ENCODE data around the gene BTF3L4. TPM values are rescaled to one million over a fixed set of nuclear protein-coding genes. Genes with fewer than 3 reads are reported as not detected.
"Not testable (repeated sequence)": the region's sequence is repeated elsewhere in the genome, so short reads cannot be mapped to it uniquely, and the experiment has no call there.

The BTF3L4 gene
- total RNA-seq (2014; rRNA removed; shearing (Covaris generic); ENCODE audit: low replicate concordance), result 42.6 and 78.8 TPM in 2 replicates

- H3K79me2 ChIP-seq (ENCODE audit: low read length), result peaks cover 96% of the 10 kb centered on the region
- no peaks in the 10 kb centered on the region for H3K9me3 ChIP-seq (ENCODE audit: low read length)
- H3K4me1 ChIP-seq (ENCODE audit: low read length), result peaks cover 30% of the 10 kb centered on the region
- peak within 1 kb of the TSS; percentile 91 for H3K9ac ChIP-seq (ENCODE audit: low read length)
- peaks cover 8% of the 10 kb centered on the region; the same call in 1 of the 2 replicates for H4K20me1 ChIP-seq (ENCODE audit: insufficient read depth, low read depth, low read length)
- H3K4me3 ChIP-seq (ENCODE audit: low read length), result peak within 1 kb of the TSS; percentile 91
- peak; percentile 98 for DNase-seq
- no peaks in the 10 kb centered on the region for H3K9me2 ChIP-seq (replicated peaks; ENCODE audit: insufficient read depth, low read length)
- no peaks in the 10 kb centered on the region for H3K27me3 ChIP-seq (ENCODE audit: low read length)
- peak within 1 kb of the TSS; percentile 2 for H2AFZ ChIP-seq (ENCODE audit: low read length)
- H3K36me3 ChIP-seq (ENCODE audit: insufficient read depth, low read length), result peaks cover 16% of the 10 kb centered on the region; the same call in 1 of the 2 replicates
- peak within 1 kb of the TSS; percentile 95 for H3K4me2 ChIP-seq (ENCODE audit: low read depth, low read length, poor library complexity, severe bottlenecking)
- peak within 1 kb of the TSS; percentile 88 for H3K27ac ChIP-seq (ENCODE audit: low read length)
Observed at GRCh38 chr1:52056163-52056936, at the start of gene BTF3L4. TSS of gene BTF3L4 (plus strand) at chr1:52056295. CDS start at chr1:52059848, 3,553 bp downstream.

- Histone ChIP-seq H3K9ac (ENCODE audit: low read length) (no peak overlapping the region), H3K4me1 (ENCODE audit: low read length) (peaks cover 4% of the 10 kb centered on the region), H4K20me1 (ENCODE audit: insufficient read depth, low read depth, low read length) (no peaks in the 10 kb centered on the region), H3K4me2 (ENCODE audit: low read depth, low read length, poor library complexity, severe bottlenecking) (no peak overlapping the region), H3K79me2 (ENCODE audit: low read length) (no peaks in the 10 kb centered on the region), H3K27ac (ENCODE audit: low read length) (no peak overlapping the region), H3K27me3 (ENCODE audit: low read length) (no peaks in the 10 kb centered on the region), H2AFZ (ENCODE audit: low read length) (no peak overlapping the region), H3K4me3 (ENCODE audit: low read length) (no peak overlapping the region), H3K36me3 (ENCODE audit: insufficient read depth, low read length) (no peaks in the 10 kb centered on the region), H3K9me2 (replicated peaks; ENCODE audit: insufficient read depth, low read length) (no peaks in the 10 kb centered on the region), H3K9me3 (ENCODE audit: low read length) (no peaks in the 10 kb centered on the region)
- no peak for DNase-seq
Observed at GRCh38 chr1:52007215-52008002, 48.7 kb upstream of the BTF3L4 start.

GRCh38 chr1:52008071-52008809 lies 47.9 kb upstream of the BTF3L4 start:
- DNase-seq, result no peak
- no peaks in the 10 kb centered on the region for H3K27me3 ChIP-seq (ENCODE audit: low read length)
- H3K27ac ChIP-seq (ENCODE audit: low read length), result no peak overlapping the region
- H3K36me3 ChIP-seq (ENCODE audit: insufficient read depth, low read length), result no peaks in the 10 kb centered on the region
- H3K4me3 ChIP-seq (ENCODE audit: low read length), result no peak overlapping the region
- H3K9me3 ChIP-seq (ENCODE audit: low read length), result no peaks in the 10 kb centered on the region
- no peak overlapping the region for H2AFZ ChIP-seq (ENCODE audit: low read length)
- H3K9ac ChIP-seq (ENCODE audit: low read length), result no peak overlapping the region
- peaks cover 4% of the 10 kb centered on the region for H3K4me1 ChIP-seq (ENCODE audit: low read length)
- no peaks in the 10 kb centered on the region for H4K20me1 ChIP-seq (ENCODE audit: insufficient read depth, low read depth, low read length)
- H3K9me2 ChIP-seq (replicated peaks; ENCODE audit: insufficient read depth, low read length), result no peaks in the 10 kb centered on the region
- H3K4me2 ChIP-seq (ENCODE audit: low read depth, low read length, poor library complexity, severe bottlenecking), result no peak overlapping the region
- no peaks in the 10 kb centered on the region for H3K79me2 ChIP-seq (ENCODE audit: low read length)

- H3K27me3 ChIP-seq (ENCODE audit: low read length), result no peaks in the 10 kb centered on the region
- H3K79me2 ChIP-seq (ENCODE audit: low read length), result no peaks in the 10 kb centered on the region
- H3K27ac ChIP-seq (ENCODE audit: low read length), result no peak overlapping the region
- no peaks in the 10 kb centered on the region for H3K4me1 ChIP-seq (ENCODE audit: low read length)
- H2AFZ ChIP-seq (ENCODE audit: low read length), result no peak overlapping the region
- no peak for DNase-seq
- H4K20me1 ChIP-seq (ENCODE audit: insufficient read depth, low read depth, low read length), result no peaks in the 10 kb centered on the region
- H3K9me3 ChIP-seq (ENCODE audit: low read length), result no peaks in the 10 kb centered on the region
- H3K9ac ChIP-seq (ENCODE audit: low read length), result no peak overlapping the region
- no peak overlapping the region for H3K4me3 ChIP-seq (ENCODE audit: low read length)
- H3K36me3 ChIP-seq (ENCODE audit: insufficient read depth, low read length), result peaks cover 27% of the 10 kb centered on the region; the same call in 1 of the 2 replicates
- H3K9me2 ChIP-seq (replicated peaks; ENCODE audit: insufficient read depth, low read length), result no peaks in the 10 kb centered on the region
- no peak overlapping the region for H3K4me2 ChIP-seq (ENCODE audit: low read depth, low read length, poor library complexity, severe bottlenecking)
Observed at GRCh38 chr1:52022133-52022532, 34.0 kb upstream of the BTF3L4 start.

GRCh38 chr1:52026278-52026677 lies 29.8 kb upstream of the BTF3L4 start:
- H3K4me2 ChIP-seq (ENCODE audit: low read depth, low read length, poor library complexity, severe bottlenecking), result no peak overlapping the region
- H2AFZ ChIP-seq (ENCODE audit: low read length), result no peak overlapping the region
- H3K9me2 ChIP-seq (replicated peaks; ENCODE audit: insufficient read depth, low read length), result no peaks in the 10 kb centered on the region
- H3K79me2 ChIP-seq (ENCODE audit: low read length), result peaks cover 22% of the 10 kb centered on the region
- no peak overlapping the region for H3K4me3 ChIP-seq (ENCODE audit: low read length)
- no peaks in the 10 kb centered on the region for H3K27me3 ChIP-seq (ENCODE audit: low read length)
- no peak overlapping the region for H3K27ac ChIP-seq (ENCODE audit: low read length)
- peaks cover 33% of the 10 kb centered on the region for H3K4me1 ChIP-seq (ENCODE audit: low read length)
- H3K9me3 ChIP-seq (ENCODE audit: low read length), result no peaks in the 10 kb centered on the region
- DNase-seq, result no peak
- H3K36me3 ChIP-seq (ENCODE audit: insufficient read depth, low read length), result peaks cover 19% of the 10 kb centered on the region; the same call in 1 of the 2 replicates
- 0 out of 2 replicates have a peak, but pooled peaks cover under 1% of the 10 kb centered on the region for H4K20me1 ChIP-seq (ENCODE audit: insufficient read depth, low read depth, low read length)
- no peak overlapping the region for H3K9ac ChIP-seq (ENCODE audit: low read length)

- DNase-seq, result no peak
Observed at GRCh38 chr1:52028328-52028727, 27.8 kb upstream of the BTF3L4 start.

GRCh38 chr1:52028839-52029238 lies 27.3 kb upstream of the BTF3L4 start:
- peak overlapping the region; percentile 46 for H3K4me2 ChIP-seq (ENCODE audit: low read depth, low read length, poor library complexity, severe bottlenecking)
- H3K36me3 ChIP-seq (ENCODE audit: insufficient read depth, low read length), result peaks cover 21% of the 10 kb centered on the region; the same call in 1 of the 2 replicates
- H3K27ac ChIP-seq (ENCODE audit: low read length), result peak overlapping the region; percentile 82
- 0 out of 2 replicates have a peak overlapping the region, but pooled peaks have one; percentile 13 for H3K9ac ChIP-seq (ENCODE audit: low read length)
- DNase-seq; H3K27me3 ChIP-seq (ENCODE audit: low read length); H3K9me3 ChIP-seq (ENCODE audit: low read length); H2AFZ ChIP-seq (ENCODE audit: low read length); H3K4me3 ChIP-seq (ENCODE audit: low read length); H3K9me2 ChIP-seq (replicated peaks; ENCODE audit: insufficient read depth, low read length): not testable (repeated sequence)
- H4K20me1 ChIP-seq (ENCODE audit: insufficient read depth, low read depth, low read length), result peaks cover 13% of the 10 kb centered on the region; the same call in 1 of the 2 replicates
- H3K4me1 ChIP-seq (ENCODE audit: low read length), result peaks cover 48% of the 10 kb centered on the region
- peaks cover 48% of the 10 kb centered on the region for H3K79me2 ChIP-seq (ENCODE audit: low read length)

More at GRCh38 chr1:52028328-52028727, 27.8 kb upstream of the BTF3L4 start:
- H3K9ac ChIP-seq (ENCODE audit: low read length), result peak overlapping the region; percentile 13; the same call in 1 of the 2 replicates
- H3K36me3 ChIP-seq (ENCODE audit: insufficient read depth, low read length), result peaks cover 25% of the 10 kb centered on the region; the same call in 1 of the 2 replicates
- H4K20me1 ChIP-seq (ENCODE audit: insufficient read depth, low read depth, low read length), result peaks cover 13% of the 10 kb centered on the region; the same call in 1 of the 2 replicates
- peak overlapping the region; percentile 46 for H3K4me2 ChIP-seq (ENCODE audit: low read depth, low read length, poor library complexity, severe bottlenecking)
- H3K79me2 ChIP-seq (ENCODE audit: low read length), result peaks cover 42% of the 10 kb centered on the region
- H3K9me3 ChIP-seq (ENCODE audit: low read length), result no peaks in the 10 kb centered on the region
- peaks cover 46% of the 10 kb centered on the region for H3K4me1 ChIP-seq (ENCODE audit: low read length)
- H3K27me3 ChIP-seq (ENCODE audit: low read length), result no peaks in the 10 kb centered on the region
- peak overlapping the region; percentile 82 for H3K27ac ChIP-seq (ENCODE audit: low read length)
- no peaks in the 10 kb centered on the region for H3K9me2 ChIP-seq (replicated peaks; ENCODE audit: insufficient read depth, low read length)
- no peak overlapping the region for H2AFZ ChIP-seq (ENCODE audit: low read length)
- H3K4me3 ChIP-seq (ENCODE audit: low read length), result no peak overlapping the region

Data from Karpas-422 (cell line).